HEK293 (cell line): Measurements from ENCODE around the gene HOXC11.

Experiments used
- ATF2 ChIP-seq: fragments of 450-650 bp; formaldehyde crosslinking; IDR thresholded peaks from 2 replicates; pipeline ENCODE4 v1.5.1; 2016; ENCODE audit warnings: missing biosample characterization, missing genetic modification characterization, low read depth
- ELK4 ChIP-seq: IDR thresholded peaks from 2 replicates; pipeline ENCODE4 v1.6.1; 2011; ENCODE audit warnings: mild to moderate bottlenecking, low read depth, low read length, borderline replicate concordance
- FEZF1 ChIP-seq: fragments of 450-650 bp; formaldehyde crosslinking; IDR thresholded peaks from 2 replicates; pipeline ENCODE4 v1.5.1; 2016; ENCODE audit warnings: missing biosample characterization, missing genetic modification characterization
- HIC1 ChIP-seq: fragments of 450-650 bp; formaldehyde crosslinking; IDR thresholded peaks from 2 replicates; pipeline ENCODE4 v1.5.1; 2016; ENCODE audit warnings: missing biosample characterization, missing genetic modification characterization
- HOXA7 ChIP-seq: sonication (generic); formaldehyde crosslinking; IDR thresholded peaks from 2 replicates; pipeline ENCODE4 v1.8.1; 2022; ENCODE audit warnings: missing genetic modification reagents, borderline replicate concordance
- INSM2 ChIP-seq: fragments of 450-650 bp; formaldehyde crosslinking; IDR thresholded peaks from 2 replicates; pipeline ENCODE4 v1.5.1; 2016; ENCODE audit warnings: missing biosample characterization, missing genetic modification characterization
- KLF16 ChIP-seq: fragments of 450-650 bp; formaldehyde crosslinking; IDR thresholded peaks from 2 replicates; pipeline ENCODE4 v1.5.1; 2017; ENCODE audit warnings: missing biosample characterization, missing genetic modification characterization
- KLF9 ChIP-seq: fragments of 450-650 bp; formaldehyde crosslinking; IDR thresholded peaks from 2 replicates; pipeline ENCODE4 v1.5.1; 2016; ENCODE audit warnings: missing biosample characterization, missing genetic modification characterization, low read depth
- MYNN ChIP-seq: fragments of 450-650 bp; formaldehyde crosslinking; IDR thresholded peaks from 2 replicates; pipeline ENCODE4 v1.5.1; 2016; ENCODE audit warnings: missing biosample characterization, missing genetic modification characterization, borderline replicate concordance
- PRDM2 ChIP-seq: fragments of 450-650 bp; formaldehyde crosslinking; IDR thresholded peaks from 2 replicates; pipeline ENCODE4 v1.5.1; 2016; ENCODE audit warnings: missing biosample characterization, missing genetic modification characterization, borderline replicate concordance
- SP2 ChIP-seq: fragments of 450-650 bp; formaldehyde crosslinking; IDR thresholded peaks from 2 replicates; pipeline ENCODE4 v1.5.1; 2016; ENCODE audit warnings: missing biosample characterization, missing genetic modification characterization
- SP3 ChIP-seq: fragments of 450-650 bp; formaldehyde crosslinking; IDR thresholded peaks from 2 replicates; pipeline ENCODE4 v1.5.1; 2016; ENCODE audit warnings: missing biosample characterization, missing genetic modification characterization
- SP7 ChIP-seq: fragments of 450-650 bp; formaldehyde crosslinking; IDR thresholded peaks from 2 replicates; pipeline ENCODE4 v1.5.1; 2016; ENCODE audit warnings: missing biosample characterization, missing genetic modification characterization
- ZBTB21 ChIP-seq: fragments of 450-650 bp; formaldehyde crosslinking; IDR thresholded peaks from 2 replicates; pipeline ENCODE4 v1.5.1; 2017; ENCODE audit warnings: missing biosample characterization, missing genetic modification characterization
- ZIC2 ChIP-seq: fragments of 450-650 bp; formaldehyde crosslinking; IDR thresholded peaks from 2 replicates; pipeline ENCODE4 v1.5.1; 2016; ENCODE audit warnings: missing biosample characterization, missing genetic modification characterization
- ZNF121 ChIP-seq: fragments of 450-650 bp; formaldehyde crosslinking; IDR thresholded peaks from 2 replicates; pipeline ENCODE4 v1.5.1; 2016; ENCODE audit warnings: missing biosample characterization, missing genetic modification characterization
- ZNF292 ChIP-seq: fragments of 450-650 bp; formaldehyde crosslinking; IDR thresholded peaks from 2 replicates; pipeline ENCODE4 v1.5.1; 2016; ENCODE audit warnings: low read depth, missing biosample characterization, missing genetic modification characterization, borderline replicate concordance
- ZNF341 ChIP-seq: fragments of 450-650 bp; formaldehyde crosslinking; IDR thresholded peaks from 2 replicates; pipeline ENCODE4; 2016; ENCODE audit warnings: low read depth, missing biosample characterization, missing genetic modification characterization
- ZNF488 ChIP-seq: fragments of 450-650 bp; formaldehyde crosslinking; IDR thresholded peaks from 2 replicates; pipeline ENCODE4 v1.5.1; 2016; ENCODE audit warnings: missing biosample characterization, missing genetic modification characterization
- ZNF596 ChIP-seq: fragments of 450-650 bp; IDR thresholded peaks from 2 replicates; pipeline ENCODE4 v1.5.0; 2018; ENCODE audit warnings: missing biosample characterization, mild to moderate bottlenecking, missing genetic modification characterization, moderate library complexity
- ZNF654 ChIP-seq: fragments of 450-650 bp; formaldehyde crosslinking; IDR thresholded peaks from 2 replicates; pipeline ENCODE4 v1.5.1; 2016; ENCODE audit warnings: low read depth, missing biosample characterization, missing genetic modification characterization
- ZSCAN4 ChIP-seq: fragments of 450-650 bp; formaldehyde crosslinking; IDR thresholded peaks from 2 replicates; pipeline ENCODE4 v1.5.1; 2017; ENCODE audit warnings: missing biosample characterization, missing genetic modification characterization
- ZSCAN5A ChIP-seq: fragments of 450-650 bp; formaldehyde crosslinking; IDR thresholded peaks from 2 replicates; pipeline ENCODE4 v1.5.1; 2016; ENCODE audit warnings: missing biosample characterization, missing genetic modification characterization

The HOXC11 gene

GRCh38 chr12:53999559-54000115 lies 26.7 kb downstream of the HOXC11 start (continued):
- TF ChIP-seq PRDM2 (tag by site-specific recombination) (no peak), KLF16 (tag by site-specific recombination) (peak; percentile 70; the same call in 1 of the 2 replicates), HOXA7 (CRISPR knock-in tag) (no peak), ZNF596 (peak; percentile 48; the same call in 1 of the 2 replicates), ZSCAN5A (tag by site-specific recombination) (peak; percentile 80; the same call in 1 of the 2 replicates), ZBTB21 (tag by site-specific recombination) (peak; percentile 42), HIC1 (peak; percentile 69; the same call in 1 of the 2 replicates), ZIC2 (peak; percentile 78), KLF9 (tag by site-specific recombination) (peak; percentile 30; the same call in 1 of the 2 replicates), INSM2 (tag by site-specific recombination) (0 out of 2 replicates have a peak, but pooled peaks have one; percentile 27), ZNF121 (tag by site-specific recombination) (no peak), ZNF292 (no peak), SP2 (tag by site-specific recombination) (peak; percentile 50), ZNF341 (peak; percentile 44), ZSCAN4 (tag by site-specific recombination) (peak; percentile 60), ATF2 (tag by site-specific recombination) (peak; percentile 84), ZNF654 (no peak), ELK4 (no peak), SP3 (tag by site-specific recombination) (0 out of 2 replicates have a peak, but pooled peaks have one; percentile 24), SP7 (tag by site-specific recombination) (peak; percentile 61), FEZF1 (peak; percentile 53), MYNN (tag by site-specific recombination) (no peak), ZNF488 (tag by site-specific recombination) (no peak)
